ENCODE results near the gene ATE1. TPM values are rescaled to one million over a fixed set of nuclear protein-coding genes. Genes with fewer than 3 reads are reported as not detected.
"Not testable (repeated sequence)": the region's sequence is repeated elsewhere in the genome, so short reads cannot be mapped to it uniquely, and the experiment has no call there.

Gene ATE1
- total and polyA plus RNA-seq, 10 of the 15 experiments (the other 5 are each of a cell fraction or from before 2014, with no cell fraction given) = 4.3 to 22.7 (median 15.9) TPM

DNA sequence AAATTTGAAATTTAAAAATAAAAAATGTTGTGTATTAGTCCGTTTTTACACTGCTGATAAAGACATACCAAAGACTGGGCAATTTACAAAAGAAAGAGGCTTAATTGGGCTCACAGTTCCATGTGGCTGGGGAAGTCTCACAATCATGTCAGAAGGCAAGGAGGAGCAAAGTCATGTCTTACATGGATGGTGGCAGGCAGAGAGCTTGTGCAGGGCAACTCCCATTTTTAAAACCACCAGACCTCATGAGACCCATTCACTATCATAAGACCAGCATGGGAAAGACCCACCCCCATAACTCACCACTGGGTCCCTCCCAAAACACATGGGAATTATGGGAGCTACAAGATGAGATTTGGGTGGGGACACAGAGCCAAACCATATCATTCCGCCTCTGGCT lies 172.3 kb downstream of the ATE1 start:
- CTCF ChIA-PET; SMC1A ChIA-PET (ENCODE audit: uncharacterized antibody, unreplicated experiment); in situ Hi-C loops (cut with MboI); H3K4me2 ChIP-seq (ENCODE audit: control insufficient read depth, insufficient read depth); H3K27me3 ChIP-seq (replicated peaks in 1 of 2; ENCODE audit: control insufficient read depth in 2 of 2, insufficient read depth in 2 of 2, low read length in 1 of 2); H3K4me1 ChIP-seq (ENCODE audit: control insufficient read depth, insufficient read depth, low read length); BruUV-seq (replicated peaks); POLR2A ChIA-PET; H3K27ac ChIP-seq (ENCODE audit: control insufficient read depth, insufficient read depth); H3K79me2 ChIP-seq (ENCODE audit: control insufficient read depth, insufficient read depth, low read length); ATAC-seq; H3K9ac ChIP-seq (ENCODE audit: control insufficient read depth, insufficient read depth, low read length); H3K4me3 ChIP-seq; H3K36me3 ChIP-seq (ENCODE audit: control insufficient read depth in 2 of 2, insufficient read depth in 2 of 2, low read length in 1 of 2); FAIRE-seq; intact Hi-C loops (cut with micrococcal nuclease; ENCODE audit: unreplicated experiment); DNase-seq (ENCODE audit: low read depth, low spot score); H2AFZ ChIP-seq (ENCODE audit: control insufficient read depth, low read depth, low read length); H4K20me1 ChIP-seq (ENCODE audit: control insufficient read depth, insufficient read depth); RAD21 ChIA-PET (ENCODE audit: unreplicated experiment): not testable (repeated sequence)
- H3K9me3 ChIP-seq (replicated peaks; ENCODE audit: control insufficient read depth, insufficient read depth, low read length) = peaks cover 17% of the 10 kb centered on the region; the same call in 2 of the 3 replicates
- WGBS (ENCODE audit: insufficient coverage, insufficient replicate concordance, low lambda C conversion rate, missing lambda C conversion rate) = 100% methylated on average over 2 of the region's 2 CpGs

DNA sequence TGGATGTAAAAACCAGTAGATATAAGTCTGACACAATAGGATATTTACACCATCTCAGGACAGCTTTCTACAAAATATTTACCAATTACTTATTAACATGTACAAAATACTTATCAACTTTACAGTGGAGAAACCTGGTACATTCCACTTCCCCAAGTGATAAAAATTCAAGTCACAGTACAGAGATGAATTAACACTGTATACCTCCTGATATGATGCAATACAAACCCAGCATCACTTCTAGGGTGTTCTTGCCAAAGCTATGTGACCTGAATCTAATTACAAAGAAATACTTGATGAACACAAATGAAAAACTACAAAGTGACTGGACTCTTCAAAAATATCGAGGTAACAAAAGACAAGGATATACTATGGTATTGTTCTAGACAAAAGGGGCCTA lies 173.2 kb downstream of the ATE1 start:
- peak overlapping the region; percentile 62 for H3K4me2 ChIP-seq (ENCODE audit: control insufficient read depth, insufficient read depth)
- no peak for DNase-seq (ENCODE audit: low read depth, low spot score)
- SMC1A ChIA-PET (ENCODE audit: uncharacterized antibody, unreplicated experiment) = interaction anchor here (0.8 kb wide), 1 partner anchor 211 kb away, joined by 3 read pairs; no protein-coding TSS in a partner anchor
- TF ChIP-seq BCL11A (IDR thresholded peaks at IDR 0.05; ENCODE audit: low read depth, low read length) (no peak), EZH2 (IDR thresholded peaks at IDR 0.05; ENCODE audit: borderline replicate concordance, control insufficient read depth, low read depth, low read length) (no peak), ZNF384 (IDR thresholded peaks at IDR 0.05; ENCODE audit: borderline replicate concordance, low read depth, low read length) (no peak), CBFB (IDR thresholded peaks at IDR 0.05; ENCODE audit: low read depth) (no peak), EP300 (IDR thresholded peaks at IDR 0.05; ENCODE audit: borderline replicate concordance in 1 of 2, control insufficient read depth in 1 of 2, low read depth in 2 of 2, low read length in 2 of 2) (no peak), IRF4 (IDR thresholded peaks at IDR 0.05; ENCODE audit: low read depth, low read length) (no peak), TBL1XR1 (IDR thresholded peaks at IDR 0.05; ENCODE audit: low read depth, low read length) (no peak), ZNF207 (IDR thresholded peaks at IDR 0.05; ENCODE audit: borderline replicate concordance) (no peak), SUPT20H (IDR thresholded peaks at IDR 0.05; ENCODE audit: borderline replicate concordance, control insufficient read depth, low read depth, low read length) (no peak), SP1 (IDR thresholded peaks at IDR 0.05; ENCODE audit: low read depth, low read length) (no peak), GATAD2B (conservative IDR thresholded peaks at IDR 0.05; ENCODE audit: low read depth) (no peak), BACH1 (IDR thresholded peaks at IDR 0.05; ENCODE audit: borderline replicate concordance) (no peak), STAT3 (IDR thresholded peaks at IDR 0.05; ENCODE audit: low read depth, low read length) (no peak)
- TF ChIP-seq, protein P1, sequence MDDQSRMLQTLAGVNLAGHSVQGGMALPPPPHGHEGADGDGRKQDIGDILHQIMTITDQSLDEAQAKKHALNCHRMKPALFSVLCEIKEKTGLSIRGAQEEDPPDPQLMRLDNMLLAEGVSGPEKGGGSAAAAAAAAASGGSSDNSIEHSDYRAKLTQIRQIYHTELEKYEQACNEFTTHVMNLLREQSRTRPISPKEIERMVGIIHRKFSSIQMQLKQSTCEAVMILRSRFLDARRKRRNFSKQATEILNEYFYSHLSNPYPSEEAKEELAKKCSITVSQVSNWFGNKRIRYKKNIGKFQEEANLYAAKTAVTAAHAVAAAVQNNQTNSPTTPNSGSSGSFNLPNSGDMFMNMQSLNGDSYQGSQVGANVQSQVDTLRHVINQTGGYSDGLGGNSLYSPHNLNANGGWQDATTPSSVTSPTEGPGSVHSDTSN (IDR thresholded peaks at IDR 0.05; ENCODE audit: insufficient replicate concordance, low read depth, low read length) = no peak
- TF ChIP-seq, protein P2, sequence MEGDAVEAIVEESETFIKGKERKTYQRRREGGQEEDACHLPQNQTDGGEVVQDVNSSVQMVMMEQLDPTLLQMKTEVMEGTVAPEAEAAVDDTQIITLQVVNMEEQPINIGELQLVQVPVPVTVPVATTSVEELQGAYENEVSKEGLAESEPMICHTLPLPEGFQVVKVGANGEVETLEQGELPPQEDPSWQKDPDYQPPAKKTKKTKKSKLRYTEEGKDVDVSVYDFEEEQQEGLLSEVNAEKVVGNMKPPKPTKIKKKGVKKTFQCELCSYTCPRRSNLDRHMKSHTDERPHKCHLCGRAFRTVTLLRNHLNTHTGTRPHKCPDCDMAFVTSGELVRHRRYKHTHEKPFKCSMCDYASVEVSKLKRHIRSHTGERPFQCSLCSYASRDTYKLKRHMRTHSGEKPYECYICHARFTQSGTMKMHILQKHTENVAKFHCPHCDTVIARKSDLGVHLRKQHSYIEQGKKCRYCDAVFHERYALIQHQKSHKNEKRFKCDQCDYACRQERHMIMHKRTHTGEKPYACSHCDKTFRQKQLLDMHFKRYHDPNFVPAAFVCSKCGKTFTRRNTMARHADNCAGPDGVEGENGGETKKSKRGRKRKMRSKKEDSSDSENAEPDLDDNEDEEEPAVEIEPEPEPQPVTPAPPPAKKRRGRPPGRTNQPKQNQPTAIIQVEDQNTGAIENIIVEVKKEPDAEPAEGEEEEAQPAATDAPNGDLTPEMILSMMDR (IDR thresholded peaks at IDR 0.05 in 2 of 3, conservative IDR thresholded peaks at IDR 0.05 in 1 of 3; ENCODE audit: control insufficient read depth in 2 of 3, extremely low read depth in 1 of 3, insufficient read depth in 1 of 3, low read depth in 3 of 3, low read length in 3 of 3) = no peak
- H3K9ac ChIP-seq (ENCODE audit: control insufficient read depth, insufficient read depth, low read length) = peak overlapping the region; percentile 8; the same call in 1 of the 2 replicates
- no peaks in the 10 kb centered on the region for H4K20me1 ChIP-seq (ENCODE audit: control insufficient read depth, insufficient read depth)
- H2AFZ ChIP-seq (ENCODE audit: control insufficient read depth, low read depth, low read length) = peak overlapping the region; percentile 24
- WGBS (ENCODE audit: insufficient coverage, insufficient replicate concordance, low lambda C conversion rate, missing lambda C conversion rate) = 44% methylated on average over 1 of the region's 1 CpG
- CTCF ChIA-PET = no interaction called here
- H3K36me3 ChIP-seq (ENCODE audit: control insufficient read depth in 2 of 2, insufficient read depth in 2 of 2, low read length in 1 of 2) = no peaks in the 10 kb centered on the region
- peaks cover 15% of the 10 kb centered on the region; the same call in 2 of the 3 replicates for H3K9me3 ChIP-seq (replicated peaks; ENCODE audit: control insufficient read depth, insufficient read depth, low read length)
- H3K4me1 ChIP-seq (ENCODE audit: control insufficient read depth, insufficient read depth, low read length) = peaks cover 8% of the 10 kb centered on the region
- H3K27me3 ChIP-seq (replicated peaks in 1 of 2; ENCODE audit: control insufficient read depth in 2 of 2, insufficient read depth in 2 of 2, low read length in 1 of 2) = no peaks in the 10 kb centered on the region
- POLR2A ChIA-PET = interaction anchor here (1.1 kb wide), 1 partner anchor 69 kb away, joined by 3 read pairs; no protein-coding TSS in a partner anchor
- no peaks in the 10 kb centered on the region for H3K79me2 ChIP-seq (ENCODE audit: control insufficient read depth, insufficient read depth, low read length)
- BruUV-seq (replicated peaks) = no TSS peak
- peak; percentile 73 for ATAC-seq
- peak overlapping the region; percentile 62 for H3K27ac ChIP-seq (ENCODE audit: control insufficient read depth, insufficient read depth)
- RAD21 ChIA-PET (ENCODE audit: unreplicated experiment) = no interaction called here
- no peak overlapping the region for H3K4me3 ChIP-seq
- in situ Hi-C loops (cut with MboI) = no loop called here
- no peak for FAIRE-seq
- intact Hi-C loops (cut with micrococcal nuclease; ENCODE audit: unreplicated experiment) = loop anchor here (5.0 kb wide), 2 partner anchors 73 to 148 kb away; no protein-coding TSS in a partner anchor

Data from GM12878 (cell line).